WTC11 (cell line): ENCODE data around the gene TRRAP. TPM values are rescaled to one million over a fixed set of nuclear protein-coding genes. Genes with fewer than 3 reads are reported as not detected.
A peak's percentile ranks its signal among the peaks of the same experiment; 100 is the strongest.

ENCODE experiments used
- ATAC-seq: fragments of 200-7000 bp; cut with Tn5 transposase; 2 replicates; pipeline ENCODE4 v1.10.0; 2021; ENCODE audit warnings: mild to moderate bottlenecking, moderate library complexity
- CTCF ChIA-PET: fragments of 300-600 bp; sonication (Branson Sonifier 250); formaldehyde crosslinking; loops from one replicate; lab custom pipeline; 2021; ENCODE audit warnings: antibody characterized with exemption; lab: Charles Lee
- POLR2A ChIA-PET: fragments of 350-600 bp; sonication (Branson Sonifier 250); formaldehyde crosslinking; loops from one replicate; lab custom pipeline; 2021; ENCODE audit warnings: antibody characterized with exemption; lab: Charles Lee
- DNase-seq: peaks from one replicate; pipeline ENCODE4 v3.0.0; 2021; ENCODE audit warnings: low spot score
- H3K27ac Mint-ChIP-seq: 2 replicates; pipeline ENCODE4 v1.8.0; 2021; ENCODE audit warnings: mixed read lengths
- H3K27me3 Mint-ChIP-seq: 2 replicates; pipeline ENCODE4 v1.8.0; 2021; ENCODE audit warnings: low read depth, mild to moderate bottlenecking, moderate library complexity, mixed read lengths
- H3K36me3 Mint-ChIP-seq: 2 replicates; pipeline ENCODE4 v1.8.0; 2021; ENCODE audit warnings: mixed read lengths
- H3K4me1 Mint-ChIP-seq: 2 replicates; pipeline ENCODE4 v1.8.0; 2022; ENCODE audit warnings: mixed read lengths
- H3K4me3 Mint-ChIP-seq: 2 replicates; pipeline ENCODE4 v1.8.0; 2021; ENCODE audit warnings: mild to moderate bottlenecking, moderate library complexity, mixed read lengths
- H3K9me3 Mint-ChIP-seq: 2 replicates; pipeline ENCODE4 v1.8.0; 2021; ENCODE audit warnings: mixed read lengths
- AFF4 ChIP-seq: sonication (generic); formaldehyde crosslinking; IDR thresholded peaks from 2 replicates; pipeline ENCODE4 v1.8.1; 2023; ENCODE audit warnings: mild to moderate bottlenecking, missing genetic modification reagents, borderline replicate concordance
- CDX4 ChIP-seq: fragments of 250-450 bp; sonication (Bioruptor Pico); IDR thresholded peaks from 2 replicates; pipeline ENCODE4 v1.9.0; 2021; ENCODE audit warnings: moderate library complexity, mild to moderate bottlenecking, inconsistent platforms, borderline replicate concordance
- CREM ChIP-seq: sonication (generic); formaldehyde crosslinking; IDR thresholded peaks from 2 replicates; pipeline ENCODE4 v1.8.1; 2022; ENCODE audit warnings: mild to moderate bottlenecking, missing genetic modification reagents, moderate library complexity
- E2F1 ChIP-seq: sonication (generic); formaldehyde crosslinking; IDR thresholded peaks from 2 replicates; pipeline ENCODE4 v1.8.0; 2022; ENCODE audit warnings: mild to moderate bottlenecking, missing genetic modification reagents
- E2F5 ChIP-seq: sonication (generic); formaldehyde crosslinking; IDR thresholded peaks from 2 replicates; pipeline ENCODE4 v1.8.1; 2022; ENCODE audit warnings: mild to moderate bottlenecking, moderate library complexity, missing genetic modification reagents
- ERG ChIP-seq: fragments of 250-450 bp; sonication (Bioruptor Pico); IDR thresholded peaks from 2 replicates; pipeline ENCODE4 v1.8.0; 2021; ENCODE audit warnings: mild to moderate bottlenecking
- ESRRA ChIP-seq: sonication (generic); formaldehyde crosslinking; IDR thresholded peaks from 2 replicates; pipeline ENCODE4 v1.8.1; 2022; ENCODE audit warnings: mild to moderate bottlenecking, missing genetic modification reagents, borderline replicate concordance
- ETV6 ChIP-seq: sonication (generic); formaldehyde crosslinking; IDR thresholded peaks from 2 replicates; pipeline ENCODE4 v1.8.1; 2022; ENCODE audit warnings: mild to moderate bottlenecking, missing genetic modification reagents
- FOXJ3 ChIP-seq: sonication (generic); formaldehyde crosslinking; IDR thresholded peaks from 2 replicates; pipeline ENCODE4 v1.9.0; 2021; ENCODE audit warnings: missing genetic modification reagents, mild to moderate bottlenecking, borderline replicate concordance
- FOXK1 ChIP-seq: sonication (generic); formaldehyde crosslinking; IDR thresholded peaks from 2 replicates; pipeline ENCODE4 v1.8.0; 2022; ENCODE audit warnings: mild to moderate bottlenecking, moderate library complexity, missing genetic modification reagents
- FOXP1 ChIP-seq: sonication (generic); formaldehyde crosslinking; IDR thresholded peaks from 2 replicates; pipeline ENCODE4 v1.8.0; 2022; ENCODE audit warnings: missing genetic modification reagents, mild to moderate bottlenecking, moderate library complexity, borderline replicate concordance
- GABPB1 ChIP-seq: sonication (generic); formaldehyde crosslinking; IDR thresholded peaks from 2 replicates; pipeline ENCODE4 v1.8.1; 2023; ENCODE audit warnings: mild to moderate bottlenecking, missing genetic modification reagents
- JAZF1 ChIP-seq: fragments of 250-450 bp; sonication (Bioruptor Pico); IDR thresholded peaks from 2 replicates; pipeline ENCODE4 v1.9.0; 2021; ENCODE audit warnings: moderate library complexity, mild to moderate bottlenecking, inconsistent platforms
- NFATC4 ChIP-seq: fragments of 250-450 bp; sonication (Bioruptor Pico); IDR thresholded peaks from 2 replicates; pipeline ENCODE4 v1.9.0; 2021; ENCODE audit warnings: mild to moderate bottlenecking
- NFYB ChIP-seq: sonication (generic); formaldehyde crosslinking; conservative IDR thresholded peaks from 2 replicates; pipeline ENCODE4 v1.8.0; 2022; ENCODE audit warnings: low read depth, missing genetic modification reagents
- NR1H2 ChIP-seq: sonication (generic); formaldehyde crosslinking; IDR thresholded peaks from 2 replicates; pipeline ENCODE4 v1.9.0; 2021; ENCODE audit warnings: mild to moderate bottlenecking, moderate library complexity, missing genetic modification reagents
- PREB ChIP-seq: sonication (generic); formaldehyde crosslinking; IDR thresholded peaks from 2 replicates; pipeline ENCODE4 v1.8.1; 2022; ENCODE audit warnings: mild to moderate bottlenecking, missing genetic modification reagents, moderate library complexity, borderline replicate concordance
- SMAD4 ChIP-seq: sonication (generic); formaldehyde crosslinking; IDR thresholded peaks from 2 replicates; pipeline ENCODE4 v1.8.0; 2022; ENCODE audit warnings: mild to moderate bottlenecking, missing genetic modification reagents
- SP1 ChIP-seq: sonication (generic); formaldehyde crosslinking; conservative IDR thresholded peaks from 2 replicates; pipeline ENCODE4 v1.8.1; 2022; ENCODE audit warnings: missing genetic modification reagents
- TP53 ChIP-seq: sonication (generic); formaldehyde crosslinking; IDR thresholded peaks from 2 replicates; pipeline ENCODE4 v1.8.1; 2023; ENCODE audit warnings: mild to moderate bottlenecking, missing genetic modification reagents
- ZNF121 ChIP-seq: sonication (generic); formaldehyde crosslinking; IDR thresholded peaks from 2 replicates; pipeline ENCODE4 v1.8.0; 2023; ENCODE audit warnings: missing genetic modification reagents
- ZNF138 ChIP-seq: sonication (generic); formaldehyde crosslinking; conservative IDR thresholded peaks from 2 replicates; pipeline ENCODE4 v1.8.1; 2022; ENCODE audit warnings: mild to moderate bottlenecking, moderate library complexity, missing genetic modification reagents
- ZNF232 ChIP-seq: sonication (generic); formaldehyde crosslinking; IDR thresholded peaks from 2 replicates; pipeline ENCODE4 v1.8.0; 2022; ENCODE audit warnings: mild to moderate bottlenecking, missing genetic modification reagents
- ZNF263 ChIP-seq: sonication (generic); formaldehyde crosslinking; IDR thresholded peaks from 2 replicates; pipeline ENCODE4 v1.8.1; 2022; ENCODE audit warnings: low read depth, mild to moderate bottlenecking, moderate library complexity, missing genetic modification reagents
- ZNF396 ChIP-seq: fragments of 250-450 bp; sonication (Bioruptor Pico); IDR thresholded peaks from 2 replicates; pipeline ENCODE4 v1.8.0; 2021; ENCODE audit warnings: mild to moderate bottlenecking, moderate library complexity, borderline replicate concordance
- ZNF416 ChIP-seq: fragments of 250-450 bp; sonication (Bioruptor Pico); IDR thresholded peaks from 2 replicates; pipeline ENCODE4 v1.9.0; 2021; ENCODE audit warnings: mild to moderate bottlenecking, inconsistent platforms
- total RNA-seq: library from RNA; stranded (reverse); gene quantifications from 3 replicates; pipeline ENCODE4 v1.2.3, GENCODE V29; 2021

The TRRAP gene
- total RNA-seq, 1 experiment from 2014 or later, result 46.5 TPM

GRCh38 chr7:98880485-98880884 is 2.2 kb downstream of the TRRAP start:
- Mint-ChIP-seq H3K4me1 (peaks cover 14% of the 10 kb centered on the region), H3K27ac (0 out of 2 replicates have a peak overlapping the region, but pooled peaks have one; percentile 41), H3K9me3 (no peaks in the 10 kb centered on the region), H3K4me3 (peak overlapping the region; percentile 81), H3K36me3 (peaks cover 34% of the 10 kb centered on the region), H3K27me3 (peaks cover 6% of the 10 kb centered on the region)
- DNase-seq, result no peak
- POLR2A ChIA-PET, result no interaction called here
- TF ChIP-seq TP53 (no peak), CREM (CRISPR knock-in tag) (no peak), GABPB1 (CRISPR knock-in tag) (no peak), ESRRA (no peak), ZNF232 (no peak), CDX4 (no peak), E2F1 (no peak), ZNF138 (CRISPR knock-in tag) (no peak), ZNF263 (CRISPR knock-in tag) (no peak), SMAD4 (CRISPR knock-in tag) (no peak), ERG (CRISPR knock-in tag) (no peak), NFATC4 (CRISPR knock-in tag) (no peak), NR1H2 (CRISPR knock-in tag) (no peak), AFF4 (CRISPR knock-in tag) (no peak), SP1 (CRISPR knock-in tag) (no peak)
- no peak for ATAC-seq
- CTCF ChIA-PET, result interaction anchor here (1.2 to 1.5 kb wide), 3 partner anchors 9 to 39 kb away, joined by 3 to 5 read pairs (median 5); no protein-coding TSS in a partner anchor

GRCh38 chr7:98881561-98882315 is 3.4 kb downstream of the TRRAP start:
- Mint-ChIP-seq H3K36me3 (peaks cover 34% of the 10 kb centered on the region), H3K27me3 (peaks cover 6% of the 10 kb centered on the region), H3K4me3 (no peak overlapping the region), H3K4me1 (peaks cover 14% of the 10 kb centered on the region), H3K27ac (no peak overlapping the region), H3K9me3 (no peaks in the 10 kb centered on the region)
- CTCF ChIA-PET, result no interaction called here
- no peak for ATAC-seq
- no peak for DNase-seq
- POLR2A ChIA-PET, result no interaction called here
- no peak for TF ChIP-seq ESRRA
- no peak for TF ChIP-seq SP1 (CRISPR knock-in tag)
- no peak for TF ChIP-seq CREM (CRISPR knock-in tag)
- no peak for TF ChIP-seq ZNF416 (CRISPR knock-in tag)
- no peak for TF ChIP-seq ZNF121
- no peak for TF ChIP-seq CDX4
- no peak for TF ChIP-seq NFYB
- no peak for TF ChIP-seq JAZF1 (CRISPR knock-in tag)
- no peak for TF ChIP-seq ETV6 (CRISPR knock-in tag)
- no peak for TF ChIP-seq PREB (CRISPR knock-in tag)
- no peak for TF ChIP-seq ZNF396 (CRISPR knock-in tag)
- TF ChIP-seq TP53, result no peak
- no peak for TF ChIP-seq E2F5 (CRISPR knock-in tag)
- no peak for TF ChIP-seq SMAD4 (CRISPR knock-in tag)
- TF ChIP-seq FOXP1 (CRISPR knock-in tag), result no peak
- no peak for TF ChIP-seq NFATC4 (CRISPR knock-in tag)
- no peak for TF ChIP-seq FOXK1 (CRISPR knock-in tag)
- no peak for TF ChIP-seq FOXJ3 (CRISPR knock-in tag)
